ENCODE results near the gene LIPT1. TPM values are rescaled to one million over a fixed set of nuclear protein-coding genes. Genes with fewer than 3 reads are reported as not detected.
"Not testable (repeated sequence)": the region's sequence is repeated elsewhere in the genome, so short reads cannot be mapped to it uniquely, and the experiment has no call there.

The LIPT1 gene
- total and polyA plus RNA-seq, 2 of the 8 experiments (the other 6 are each of a cell fraction or from before 2014, with no cell fraction given): 6.1 to 10.9 TPM

GRCh38 chr2:99135044-99135556 lies 19.7 kb upstream of the LIPT1 start:
- not testable (repeated sequence) for H3K36me3 ChIP-seq (ENCODE audit: control insufficient read depth in 2 of 4, insufficient read depth in 4 of 4, low read length in 3 of 4)

More at GRCh38 chr2:99135044-99135556, 19.7 kb upstream of the LIPT1 start:
- H3K4me2 ChIP-seq (ENCODE audit: insufficient read depth in 1 of 2, low read depth in 2 of 2, low read length in 2 of 2); H4K20me1 ChIP-seq (replicated peaks in 1 of 2; ENCODE audit: control insufficient read depth in 1 of 2, insufficient read depth in 2 of 2, low read length in 2 of 2); H3K4ac ChIP-seq (replicated peaks; ENCODE audit: insufficient read length, low read depth, low read length); H3K23me2 ChIP-seq (ENCODE audit: low read depth, low read length); H3K18ac ChIP-seq (ENCODE audit: extremely low read depth, low read length); H2BK5ac ChIP-seq (ENCODE audit: low read depth, low read length); H3K79me1 ChIP-seq (ENCODE audit: low read depth, low read length); H4K8ac ChIP-seq (ENCODE audit: extremely low read depth, insufficient read depth, low read length); H2AK5ac ChIP-seq (ENCODE audit: low read depth, low read length); H3K4me1 ChIP-seq (replicated peaks in 1 of 4; ENCODE audit: control insufficient read depth in 3 of 4, insufficient read depth in 4 of 4, low read length in 3 of 4); H3K27me3 ChIP-seq (replicated peaks in 1 of 4; ENCODE audit: control insufficient read depth in 3 of 4, extremely low read depth in 1 of 4, insufficient read depth in 3 of 4, low read length in 3 of 4); H4K5ac ChIP-seq (ENCODE audit: insufficient read length, low read depth, low read length); FAIRE-seq; H3K4me3 ChIP-seq (ENCODE audit: extremely low read depth in 1 of 4, insufficient read depth in 2 of 4, low read depth in 3 of 4, low read length in 4 of 4); H2AFZ ChIP-seq (ENCODE audit: low read length); H3K27ac ChIP-seq (ENCODE audit: low read depth, low read length); H2BK20ac ChIP-seq (ENCODE audit: low read length); H3K23ac ChIP-seq (ENCODE audit: insufficient read length); H2BK12ac ChIP-seq (ENCODE audit: low read depth, low read length); POLR2A ChIA-PET (ENCODE audit: partially characterized antibody); H3K9ac ChIP-seq (replicated peaks in 1 of 4; ENCODE audit: extremely low read depth in 1 of 4, low read depth in 3 of 4, low read length in 3 of 4); H3K56ac ChIP-seq (replicated peaks; ENCODE audit: insufficient read length, low read depth, low read length); DNase-seq (ENCODE audit: low read depth in 1 of 2, low spot score in 2 of 2); H2BK15ac ChIP-seq (ENCODE audit: low read length); H2BK120ac ChIP-seq (replicated peaks; ENCODE audit: low read depth, low read length); H3K79me2 ChIP-seq (ENCODE audit: control insufficient read depth in 1 of 2, insufficient read depth in 2 of 2, low read length in 2 of 2); H3K14ac ChIP-seq (ENCODE audit: insufficient read length); H4K91ac ChIP-seq (replicated peaks; ENCODE audit: insufficient read length, low read length): not testable (repeated sequence)
- WGBS, 2 experiments (ENCODE audit: extremely low coverage in 1 of 2, insufficient coverage in 1 of 2, insufficient read length in 1 of 2, insufficient replicate concordance in 2 of 2, low coverage in 1 of 2, low lambda C conversion rate in 2 of 2, missing lambda C conversion rate in 1 of 2): 89% methylated on average over 2 of the region's 2 CpGs; no CpG with 5 or more reads in 1 of the 2 experiments
- peaks cover 24 to 39% of the 10 kb centered on the region in 2 experiments; a peak in 3 of 4 replicates for H3K9me3 ChIP-seq (ENCODE audit: insufficient read depth in 2 of 2, low read depth in 1 of 2, low read length in 1 of 2)
- CTCF ChIA-PET (ENCODE audit: partially characterized antibody): interaction anchor here (0.7 kb wide), 1 partner anchor 48 kb away, joined by 3 read pairs; no protein-coding TSS in a partner anchor
